K562 treated with DMSO at 1 percent for 4 hours (cell line): ENCODE results near the gene RFX6. TPM values are rescaled to one million over a fixed set of nuclear protein-coding genes. Genes with fewer than 3 reads are reported as not detected.

ENCODE experiments used
- total RNA-seq: library from RNA; unstranded; fragments of 300-600 nt; gene quantifications from 2 replicates; pipeline ENCODE4 v1.2.3, GENCODE V29; 2022; ENCODE audit not compliant: insufficient read depth

Gene RFX6, protein sequence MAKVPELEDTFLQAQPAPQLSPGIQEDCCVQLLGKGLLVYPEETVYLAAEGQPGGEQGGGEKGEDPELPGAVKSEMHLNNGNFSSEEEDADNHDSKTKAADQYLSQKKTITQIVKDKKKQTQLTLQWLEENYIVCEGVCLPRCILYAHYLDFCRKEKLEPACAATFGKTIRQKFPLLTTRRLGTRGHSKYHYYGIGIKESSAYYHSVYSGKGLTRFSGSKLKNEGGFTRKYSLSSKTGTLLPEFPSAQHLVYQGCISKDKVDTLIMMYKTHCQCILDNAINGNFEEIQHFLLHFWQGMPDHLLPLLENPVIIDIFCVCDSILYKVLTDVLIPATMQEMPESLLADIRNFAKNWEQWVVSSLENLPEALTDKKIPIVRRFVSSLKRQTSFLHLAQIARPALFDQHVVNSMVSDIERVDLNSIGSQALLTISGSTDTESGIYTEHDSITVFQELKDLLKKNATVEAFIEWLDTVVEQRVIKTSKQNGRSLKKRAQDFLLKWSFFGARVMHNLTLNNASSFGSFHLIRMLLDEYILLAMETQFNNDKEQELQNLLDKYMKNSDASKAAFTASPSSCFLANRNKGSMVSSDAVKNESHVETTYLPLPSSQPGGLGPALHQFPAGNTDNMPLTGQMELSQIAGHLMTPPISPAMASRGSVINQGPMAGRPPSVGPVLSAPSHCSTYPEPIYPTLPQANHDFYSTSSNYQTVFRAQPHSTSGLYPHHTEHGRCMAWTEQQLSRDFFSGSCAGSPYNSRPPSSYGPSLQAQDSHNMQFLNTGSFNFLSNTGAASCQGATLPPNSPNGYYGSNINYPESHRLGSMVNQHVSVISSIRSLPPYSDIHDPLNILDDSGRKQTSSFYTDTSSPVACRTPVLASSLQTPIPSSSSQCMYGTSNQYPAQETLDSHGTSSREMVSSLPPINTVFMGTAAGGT
- total RNA-seq = not detected in 2 replicates

DNA sequence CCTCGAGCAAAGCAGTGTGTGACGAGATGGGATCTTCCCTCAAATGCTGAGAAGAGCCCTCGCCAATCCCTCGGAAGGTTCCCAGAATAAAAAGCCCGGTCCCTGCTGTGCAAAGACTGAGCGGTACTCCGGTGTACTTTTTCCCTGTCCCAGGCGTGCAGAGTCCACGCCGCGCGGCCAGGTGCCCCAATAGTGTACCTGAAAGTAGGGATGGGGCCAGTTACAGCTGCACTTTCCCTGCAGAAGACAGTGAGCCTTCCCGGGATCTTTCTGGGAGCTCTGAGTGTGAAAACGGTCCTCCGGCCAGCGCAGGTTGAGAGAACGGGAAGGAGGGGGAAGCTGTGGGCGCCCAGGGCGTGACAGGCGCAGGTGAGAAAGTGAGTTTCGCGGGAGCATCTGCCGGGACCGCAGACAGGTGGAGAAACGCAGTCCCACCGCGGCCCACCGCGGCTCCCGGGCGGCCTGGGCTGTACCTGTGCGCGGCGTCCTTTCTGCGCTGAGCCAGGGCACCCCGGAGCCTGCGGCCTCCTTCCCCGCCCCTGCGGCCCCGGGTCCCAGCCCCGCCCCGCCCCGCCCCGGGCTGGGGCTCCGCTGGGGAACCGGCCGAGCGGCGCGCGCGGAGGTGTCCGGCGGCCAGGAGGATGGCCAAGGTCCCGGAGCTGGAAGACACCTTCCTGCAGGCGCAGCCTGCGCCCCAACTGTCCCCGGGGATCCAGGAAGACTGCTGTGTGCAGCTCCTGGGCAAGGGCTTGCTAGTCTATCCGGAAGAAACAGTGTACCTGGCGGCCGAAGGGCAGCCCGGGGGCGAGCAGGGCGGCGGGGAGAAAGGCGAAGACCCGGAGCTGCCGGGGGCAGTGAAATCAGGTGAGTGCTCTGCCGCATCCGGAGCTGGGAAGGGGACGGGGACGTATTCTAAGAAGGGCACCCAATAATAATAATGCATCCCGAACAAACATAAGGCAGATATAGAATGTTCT lies at the start of gene RFX6:
RFX6 (plus strand) TSS at position 608 of the 977 bp plus-strand sequence; CDS start at position 642, 34 bp downstream.

GRCh38 chr6:116828983-116829382 lies 48.1 kb upstream of the RFX6 start, which contains the start of gene GPRC6A:
GPRC6A (minus strand) TSS chr6:116829083; CDS start chr6:116829013, 70 bp downstream.

Other genes starting within 250 kb of the RFX6 start
- 11.2 and 16.8 TPM in 2 replicates for gene ZUP1, start 208.5 kb upstream of the RFX6 start, total RNA-seq
- gene KPNA5, start 196.0 kb upstream of the RFX6 start, total RNA-seq = 1.8 and 3.6 TPM in 2 replicates
- not detected in 2 replicates for gene FAM162B, start 111.5 kb upstream of the RFX6 start, total RNA-seq
- not detected in 2 replicates for gene GPRC6A, start 48.2 kb upstream of the RFX6 start, total RNA-seq